HG03439 (cell line): ENCODE results near the gene GNAO1.

Source experiments
- ATAC-seq: cut with Tn5 transposase; IDR thresholded peaks from one replicate; pipeline ENCODE4 v1.9.1; 2021; ENCODE audit warnings: mild to moderate bottlenecking, moderate library complexity; ENCODE audit not compliant: unreplicated experiment

GNAO1 gene

GRCh38 chr16:56328276-56329022 is 137.2 kb downstream of the GNAO1 start:
- ATAC-seq, result no peak

- ATAC-seq, result no peak
Observed at GRCh38 chr16:56329887-56330286, 138.6 kb downstream of the GNAO1 start.

GRCh38 chr16:56330476-56330875 is 139.2 kb downstream of the GNAO1 start:
- no peak for ATAC-seq

- no peak for ATAC-seq
Observed at GRCh38 chr16:56331399-56331798, 140.1 kb downstream of the GNAO1 start.

GRCh38 chr16:56331915-56332314 is 140.6 kb downstream of the GNAO1 start:
- ATAC-seq, result no peak

GRCh38 chr16:56332464-56333079 is 141.3 kb downstream of the GNAO1 start:
- no peak for ATAC-seq

- no peak for ATAC-seq
Observed at GRCh38 chr16:56334761-56335160, 143.5 kb downstream of the GNAO1 start.

GRCh38 chr16:56336071-56336688 is 144.9 kb downstream of the GNAO1 start:
- no peak for ATAC-seq

- no peak for ATAC-seq
Observed at GRCh38 chr16:56336711-56337110, 145.4 kb downstream of the GNAO1 start.

- no peak for ATAC-seq
Observed at GRCh38 chr16:56337131-56337857, 146.0 kb downstream of the GNAO1 start.

GRCh38 chr16:56337858-56338325 is 146.6 kb downstream of the GNAO1 start:
- no peak for ATAC-seq

GRCh38 chr16:56338566-56339318 is 147.5 kb downstream of the GNAO1 start:
- no peak for ATAC-seq

- ATAC-seq, result no peak
Observed at GRCh38 chr16:56339431-56340195, 148.3 kb downstream of the GNAO1 start.

- no peak for ATAC-seq
Observed at GRCh38 chr16:56340416-56340815, 149.1 kb downstream of the GNAO1 start.

- no peak for ATAC-seq
Observed at GRCh38 chr16:56340864-56341365, 149.6 kb downstream of the GNAO1 start.

- ATAC-seq, result no peak
Observed at GRCh38 chr16:56341656-56342399, 150.5 kb downstream of the GNAO1 start.

GRCh38 chr16:56343661-56344517 is 152.6 kb downstream of the GNAO1 start:
- no peak for ATAC-seq
